ENCODE results near the gene KLHL24.

The KLHL24 gene

DNA sequence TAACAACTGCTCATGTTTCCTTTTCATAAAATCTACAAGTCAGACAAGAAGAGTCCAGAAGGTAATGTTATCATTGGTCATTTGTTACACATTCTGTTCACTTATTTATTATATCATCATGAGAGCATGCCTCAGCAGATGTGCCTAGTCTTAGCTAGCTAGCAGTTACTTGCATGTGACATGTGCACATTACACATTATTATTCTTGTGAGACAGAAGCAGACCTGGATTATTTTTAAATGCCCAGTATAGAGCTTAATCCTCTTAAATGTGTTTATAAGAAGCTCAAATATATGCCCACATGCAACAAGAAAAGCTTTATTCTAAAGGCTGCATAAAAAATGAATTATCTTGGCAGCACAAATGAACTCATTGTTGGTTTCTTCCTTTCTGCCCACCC, 74.8 kb downstream of the KLHL24 start:
- no peak for DNase-seq (ENCODE audit: low read depth)
- no peak for TF ChIP-seq CTCF (IDR thresholded peaks at IDR 0.05; ENCODE audit: insufficient read depth, low read depth, low read length, missing control alignments)

DNA sequence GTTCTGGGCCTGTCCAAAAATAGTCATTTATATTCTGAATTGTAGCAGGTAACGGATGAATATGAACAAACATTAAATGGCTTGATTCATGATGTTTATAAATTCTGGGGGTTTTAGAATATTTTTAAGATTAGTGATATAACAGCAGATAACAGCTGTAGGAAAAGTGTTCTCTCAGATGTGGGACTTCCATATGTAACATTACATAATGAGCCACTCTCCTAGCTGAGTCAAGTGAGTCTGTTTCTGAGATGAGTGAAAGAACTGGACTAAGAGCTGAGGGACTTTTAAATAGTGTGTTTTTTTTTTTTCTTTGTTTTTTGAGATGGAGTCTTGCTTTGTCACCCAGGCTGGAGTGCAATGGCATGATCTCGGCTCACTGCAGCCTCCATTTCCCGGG, 76.1 kb downstream of the KLHL24 start:
- TF ChIP-seq CTCF (IDR thresholded peaks at IDR 0.05; ENCODE audit: insufficient read depth, low read depth, low read length, missing control alignments) = no peak
- no peak overlapping the region for H3K4me3 ChIP-seq (ENCODE audit: low read depth, low read length)
- DNase-seq (ENCODE audit: low read depth) = no peak

More for the DNA sequence above, 74.8 kb downstream of the KLHL24 start:
- H3K4me3 ChIP-seq (ENCODE audit: low read depth, low read length) = no peak overlapping the region

GRCh38 chr3:183714622-183715021, 79.2 kb downstream of the KLHL24 start:
- H3K4me3 ChIP-seq (ENCODE audit: low read depth, low read length) = no peak overlapping the region
- TF ChIP-seq CTCF (IDR thresholded peaks at IDR 0.05; ENCODE audit: insufficient read depth, low read depth, low read length, missing control alignments) = no peak
- DNase-seq (ENCODE audit: low read depth) = no peak

GRCh38 chr3:183718012-183718411, 82.6 kb downstream of the KLHL24 start:
- TF ChIP-seq CTCF (IDR thresholded peaks at IDR 0.05; ENCODE audit: insufficient read depth, low read depth, low read length, missing control alignments) = no peak
- no peak overlapping the region for H3K4me3 ChIP-seq (ENCODE audit: low read depth, low read length)
- DNase-seq (ENCODE audit: low read depth) = no peak

GRCh38 chr3:183725387-183725786, 90.0 kb downstream of the KLHL24 start:
- no peak overlapping the region for H3K4me3 ChIP-seq (ENCODE audit: low read depth, low read length)
- TF ChIP-seq CTCF (IDR thresholded peaks at IDR 0.05; ENCODE audit: insufficient read depth, low read depth, low read length, missing control alignments) = no peak
- DNase-seq (ENCODE audit: low read depth) = no peak

DNA sequence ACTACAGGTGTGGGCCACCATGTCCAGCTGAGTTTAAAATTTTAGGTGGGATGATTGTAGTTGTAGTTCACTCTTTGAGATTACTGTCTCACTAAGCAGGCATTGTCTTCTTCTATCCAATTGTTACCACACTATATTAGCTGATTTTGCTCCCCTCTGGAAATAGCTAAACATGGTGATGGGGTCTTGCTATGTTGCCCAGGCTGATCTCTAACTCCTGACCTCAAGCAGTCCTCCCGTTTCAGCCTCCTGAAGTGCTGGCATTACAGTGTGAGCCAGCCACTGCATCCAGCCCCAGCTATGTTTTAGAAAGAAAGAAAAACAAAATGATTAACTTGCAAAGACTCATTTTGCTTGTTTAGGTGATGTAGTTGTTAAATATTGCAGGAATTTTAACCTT, 92.8 kb downstream of the KLHL24 start:
- H3K4me3 ChIP-seq (ENCODE audit: low read depth, low read length) = no peak overlapping the region
- TF ChIP-seq CTCF (IDR thresholded peaks at IDR 0.05; ENCODE audit: insufficient read depth, low read depth, low read length, missing control alignments) = no peak
- DNase-seq (ENCODE audit: low read depth) = no peak

- no peak for DNase-seq (ENCODE audit: low read depth)
- TF ChIP-seq CTCF (IDR thresholded peaks at IDR 0.05; ENCODE audit: insufficient read depth, low read depth, low read length, missing control alignments) = no peak
- H3K4me3 ChIP-seq (ENCODE audit: low read depth, low read length) = no peak overlapping the region
Observed at GRCh38 chr3:183730361-183730760, 94.9 kb downstream of the KLHL24 start.
